Endothelial cell of umbilical vein (primary cell): Measurements from ENCODE around the gene NXN. TPM values are rescaled to one million over a fixed set of nuclear protein-coding genes. Genes with fewer than 3 reads are reported as not detected.

Experiments used
- BruUV-seq: library from RNA; stranded (reverse); fragments of 400-500 nt; replicated peaks from 2 replicates; lab custom pipeline; 2021; lab: Mats Ljungman, UMichigan
- CTCF ChIA-PET: fragments of 300-600, 350-600 bp; sonication (Branson Sonifier 250); formaldehyde crosslinking; loops from one replicate; lab custom pipeline; 2021; ENCODE audit warnings: antibody characterized with exemption, inconsistent platforms; lab: Charles Lee
- POLR2A ChIA-PET: fragments of 300-600, 350-600 bp; sonication (Branson Sonifier 250); formaldehyde crosslinking; loops from one replicate; lab custom pipeline; 2021; ENCODE audit warnings: antibody characterized with exemption, inconsistent platforms; lab: Charles Lee
- DNase-seq: peaks from one replicate; pipeline ENCODE4 v3.0.0-alpha.2; 2011; ENCODE audit warnings: low read depth, low spot score
- FAIRE-seq: peaks from 2 replicates; lab custom pipeline; 2011; peaks lifted over from hg19 to GRCh38; lab: Jason Lieb, UNC
- H2AFZ ChIP-seq: 2 replicates; pipeline ENCODE4 v1.6.0; 2012; ENCODE audit warnings: low read depth, low read length, control low read depth, inconsistent platforms
- H3K27ac ChIP-seq: 2 replicates; pipeline ENCODE4 v1.5.1; 2011; ENCODE audit warnings: low read depth, mild to moderate bottlenecking, control low read depth, low read length, moderate library complexity; ENCODE audit not compliant: insufficient read depth
- H3K27me3 ChIP-seq, 2 experiments: 2 replicates each; pipeline versions ENCODE4 v1.6.0 to v1.6.1; 2011; ENCODE audit warnings: low read length in 2 of 2, mixed read lengths in 1 of 2; ENCODE audit not compliant: control insufficient read depth in 2 of 2, insufficient read depth in 2 of 2
- H3K36me3 ChIP-seq, 2 experiments: 2 replicates in 1 of 2; 3 replicates in 1 of 2; pipeline ENCODE4 v1.5.1; 2011; ENCODE audit warnings: low read length in 2 of 2, mild to moderate bottlenecking in 1 of 2, moderate library complexity in 1 of 2; ENCODE audit not compliant: control insufficient read depth in 2 of 2, insufficient read depth in 2 of 2; ENCODE audit errors: extremely low read depth in 1 of 2
- H3K4me1 ChIP-seq: 3 replicates; pipeline ENCODE4 v1.5.1; 2011; ENCODE audit warnings: mild to moderate bottlenecking, low read length; ENCODE audit not compliant: control insufficient read depth, insufficient read depth; ENCODE audit errors: extremely low read depth
- H3K4me2 ChIP-seq: 2 replicates; pipeline ENCODE4 v1.6.1; 2011; ENCODE audit warnings: low read length, control low read depth, mixed read lengths; ENCODE audit not compliant: insufficient read depth
- H3K4me3 ChIP-seq, 3 experiments: fragments of 200-600 bp in 1 of 3; sonication (generic), shearing (Covaris generic) in 1 of 3; replicated peaks in 1 of 3; 2 replicates each; pipeline ENCODE4 v1.5.1; 2011 to 2016; ENCODE audit warnings: control low read depth in 3 of 3, low read length in 3 of 3, mild to moderate bottlenecking in 2 of 3, inconsistent platforms in 1 of 3, low read depth in 1 of 3, moderate library complexity in 1 of 3; ENCODE audit not compliant: insufficient read depth in 1 of 3
- H3K79me2 ChIP-seq: 2 replicates; pipeline ENCODE4 v1.6.0; 2012; ENCODE audit warnings: low read length, inconsistent platforms; ENCODE audit not compliant: control insufficient read depth, insufficient read depth
- H3K9ac ChIP-seq: replicated peaks from 2 replicates; pipeline ENCODE3; 2011; ENCODE audit warnings: low read length, control low read depth; ENCODE audit not compliant: insufficient read depth; ENCODE audit errors: extremely low read depth
- H3K9me1 ChIP-seq: replicated peaks from 3 replicates; pipeline ENCODE4 v1.6.0; 2011; ENCODE audit warnings: mild to moderate bottlenecking, low read length; ENCODE audit not compliant: control insufficient read depth, insufficient read depth; ENCODE audit errors: extremely low read depth
- H3K9me3 ChIP-seq: replicated peaks from 2 replicates; pipeline ENCODE4 v1.5.1; 2012; ENCODE audit warnings: low read length, inconsistent platforms; ENCODE audit not compliant: control insufficient read depth, insufficient read depth
- H4K20me1 ChIP-seq: replicated peaks from 2 replicates; pipeline ENCODE3; 2011; ENCODE audit warnings: mild to moderate bottlenecking, low read length; ENCODE audit not compliant: control insufficient read depth, insufficient read depth; ENCODE audit errors: extremely low read depth
- FOS ChIP-seq: IDR thresholded peaks from 2 replicates; pipeline ENCODE4 v1.6.1; 2011; ENCODE audit warnings: mild to moderate bottlenecking, low read length, moderate library complexity, borderline replicate concordance; ENCODE audit not compliant: insufficient read depth
- GATA2 ChIP-seq: IDR thresholded peaks from 2 replicates; pipeline ENCODE4 v1.7.0; 2011; ENCODE audit warnings: low read depth, mild to moderate bottlenecking, moderate library complexity, mixed read lengths, low read length; ENCODE audit not compliant: insufficient read length, insufficient read depth
- JUN ChIP-seq: IDR thresholded peaks from 2 replicates; pipeline ENCODE4 v1.6.1; 2011; ENCODE audit warnings: borderline replicate concordance, low read depth; ENCODE audit not compliant: insufficient read length, insufficient read depth
- POLR2AphosphoS5 ChIP-seq: IDR thresholded peaks from 2 replicates; pipeline ENCODE4 v1.6.1; 2012; ENCODE audit warnings: low read depth, mild to moderate bottlenecking, control low read depth, low read length, moderate library complexity; ENCODE audit not compliant: insufficient read depth
- dilution Hi-C: fragments of 300-500 bp; cut with MboI; formaldehyde crosslinking; loops from one replicate; pipeline ENCODE4 v1.15.0; 2019; ENCODE audit warnings: low sequenced_read_pairs; ENCODE audit not compliant: extremely low pct_ligation_motif_present
- intact Hi-C: fragments of 100-400 bp; cut with micrococcal nuclease; formaldehyde crosslinking; loops from one replicate; pipeline ENCODE4 v1.10.0; 2022
- polyA plus RNA-seq, 4 experiments: library from polyadenylated mRNA; depleted of rRNA in 3 of 4; stranded (reverse) in 3 of 4; unstranded in 1 of 4; fragments of >200 nt; gene quantifications; 2 replicates each; pipeline versions ENCODE4 v1.2.1 to v1.2.3, GENCODE V29; 2011 to 2012; ENCODE audit warnings: missing spikeins in 1 of 4
- total RNA-seq: library from RNA; stranded (reverse); gene quantifications from 2 replicates; pipeline ENCODE4 v1.2.3, GENCODE V29; 2021
- TF ChIP-seq, protein P1 (sequence below), 2 donors: IDR thresholded peaks; 1 replicate in 1 of 2; 2 replicates in 1 of 2; pipeline ENCODE4 v1.5.1; 2011; ENCODE audit warnings: low read length in 2 of 2, mild to moderate bottlenecking in 2 of 2, moderate library complexity in 2 of 2, control low read depth in 1 of 2, inconsistent platforms in 1 of 2, low read depth in 1 of 2; ENCODE audit not compliant: insufficient read depth in 1 of 2; ENCODE audit errors: extremely low read depth in 1 of 2

Gene NXN
- total and polyA plus RNA-seq, 2 donors (not counting 3 experiments of a cell fraction or from before 2014, with no cell fraction given) = 69.5 to 77.3 TPM

GRCh38 chr17:944266-944826 lies 35.2 kb downstream of the NXN start:
- ChIA-PET CTCF (interaction anchor here (0.6 to 1.9 kb wide), 2 partner anchors 11 to 65 kb away, joined by 3 to 7 read pairs; no protein-coding TSS in a partner anchor), POLR2A (interaction anchor here (0.6 kb wide), 1 partner anchor 74 kb away, joined by 6 read pairs; no protein-coding TSS in a partner anchor)
- FAIRE-seq (no peak), DNase-seq (no peak)
- Histone ChIP-seq H3K27ac (no peak overlapping the region), H3K4me3 (no peak overlapping the region), H3K9me1 (no peaks in the 10 kb centered on the region), H3K36me3 (no peaks in the 10 kb centered on the region), H3K27me3 (no peaks in the 10 kb centered on the region), H3K9ac (no peak overlapping the region), H3K4me1 (no peaks in the 10 kb centered on the region), H2AFZ (no peak overlapping the region), H3K4me2 (no peak overlapping the region), H4K20me1 (no peaks in the 10 kb centered on the region), H3K9me3 (no peaks in the 10 kb centered on the region), H3K79me2 (no peaks in the 10 kb centered on the region)
- no TSS peak for BruUV-seq
- dilution Hi-C loops = no loop called here
- TF ChIP-seq FOS = no peak
- TF ChIP-seq, protein P1, sequence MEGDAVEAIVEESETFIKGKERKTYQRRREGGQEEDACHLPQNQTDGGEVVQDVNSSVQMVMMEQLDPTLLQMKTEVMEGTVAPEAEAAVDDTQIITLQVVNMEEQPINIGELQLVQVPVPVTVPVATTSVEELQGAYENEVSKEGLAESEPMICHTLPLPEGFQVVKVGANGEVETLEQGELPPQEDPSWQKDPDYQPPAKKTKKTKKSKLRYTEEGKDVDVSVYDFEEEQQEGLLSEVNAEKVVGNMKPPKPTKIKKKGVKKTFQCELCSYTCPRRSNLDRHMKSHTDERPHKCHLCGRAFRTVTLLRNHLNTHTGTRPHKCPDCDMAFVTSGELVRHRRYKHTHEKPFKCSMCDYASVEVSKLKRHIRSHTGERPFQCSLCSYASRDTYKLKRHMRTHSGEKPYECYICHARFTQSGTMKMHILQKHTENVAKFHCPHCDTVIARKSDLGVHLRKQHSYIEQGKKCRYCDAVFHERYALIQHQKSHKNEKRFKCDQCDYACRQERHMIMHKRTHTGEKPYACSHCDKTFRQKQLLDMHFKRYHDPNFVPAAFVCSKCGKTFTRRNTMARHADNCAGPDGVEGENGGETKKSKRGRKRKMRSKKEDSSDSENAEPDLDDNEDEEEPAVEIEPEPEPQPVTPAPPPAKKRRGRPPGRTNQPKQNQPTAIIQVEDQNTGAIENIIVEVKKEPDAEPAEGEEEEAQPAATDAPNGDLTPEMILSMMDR (IDR thresholded peaks at IDR 0.05; ENCODE audit: extremely low read depth in 1 of 2, insufficient read depth in 1 of 2, low read depth in 1 of 2, low read length in 2 of 2) = no peak
- no peak for TF ChIP-seq GATA2
- no peak for TF ChIP-seq JUN
- TF ChIP-seq POLR2AphosphoS5 = no peak
- intact Hi-C loops = no loop called here
